Neuronal stem cell (in vitro differentiated cells): Measurements from ENCODE around the gene SLC45A2.

Experiments
- DNase-seq: peaks from one replicate; pipeline ENCODE4 v3.0.0-alpha.2; 2013; ENCODE audit warnings: low spot score
- H2AFZ ChIP-seq: one replicate; pipeline ENCODE4 v1.6.1; 2013; ENCODE audit warnings: mild to moderate bottlenecking, low read length, inconsistent platforms
- H2AK5ac ChIP-seq: 2 replicates; pipeline ENCODE4 v1.6.1; 2013; ENCODE audit warnings: low read depth, mild to moderate bottlenecking, inconsistent platforms, low read length, moderate library complexity, mixed read lengths
- H2BK120ac ChIP-seq: 2 replicates; pipeline ENCODE4 v1.6.1; 2013; ENCODE audit warnings: low read depth, mild to moderate bottlenecking, inconsistent platforms, low read length, moderate library complexity, mixed read lengths
- H2BK12ac ChIP-seq: one replicate; pipeline ENCODE4 v1.6.1; 2013; ENCODE audit warnings: low read length, inconsistent platforms
- H2BK15ac ChIP-seq: 2 replicates; pipeline ENCODE4 v1.6.1; 2013; ENCODE audit warnings: mild to moderate bottlenecking, low read length, inconsistent platforms, mixed read lengths
- H2BK5ac ChIP-seq: one replicate; pipeline ENCODE4 v1.6.1; 2013; ENCODE audit warnings: inconsistent platforms, mild to moderate bottlenecking, low read length, moderate library complexity
- H3K14ac ChIP-seq: one replicate; pipeline ENCODE4 v1.6.1; 2013; ENCODE audit warnings: low read length, inconsistent platforms
- H3K18ac ChIP-seq: 2 replicates; pipeline ENCODE4 v1.6.1; 2013; ENCODE audit warnings: low read length, inconsistent platforms
- H3K23ac ChIP-seq: 2 replicates; pipeline ENCODE4 v1.6.1; 2013; ENCODE audit warnings: low read depth, mild to moderate bottlenecking, mixed read lengths, low read length, inconsistent platforms; ENCODE audit not compliant: poor library complexity
- H3K27ac ChIP-seq: replicated peaks from 3 replicates; pipeline ENCODE4 v1.5.1; 2013; ENCODE audit warnings: low read length, inconsistent platforms
- H3K27me3 ChIP-seq, 3 experiments: 2 replicates each; pipeline ENCODE4 v1.6.1; 2013; ENCODE audit warnings: low read length in 3 of 3, mild to moderate bottlenecking in 2 of 3, inconsistent platforms in 1 of 3, low read depth in 1 of 3, mixed read lengths in 1 of 3, moderate library complexity in 1 of 3; ENCODE audit not compliant: control insufficient read depth in 3 of 3, insufficient read depth in 3 of 3
- H3K36me3 ChIP-seq, 2 donors: replicated peaks in 1 of 2; 2 replicates each; pipeline ENCODE4 v1.6.1; 2013; ENCODE audit warnings: low read length in 2 of 2; ENCODE audit not compliant: control insufficient read depth in 2 of 2, insufficient read depth in 2 of 2
- H3K4ac ChIP-seq: 2 replicates; pipeline ENCODE4 v1.6.1; 2013; ENCODE audit warnings: inconsistent platforms, mild to moderate bottlenecking, low read length, moderate library complexity
- H3K4me1 ChIP-seq, 2 donors: 1 replicate in 1 of 2; 2 replicates in 1 of 2; pipeline ENCODE4 v1.6.1; 2013; ENCODE audit warnings: low read length in 2 of 2, low read depth in 1 of 2; ENCODE audit not compliant: control insufficient read depth in 2 of 2, insufficient read depth in 1 of 2
- H3K4me2 ChIP-seq: one replicate; pipeline ENCODE4 v1.6.1; 2013; ENCODE audit warnings: mild to moderate bottlenecking, low read length, inconsistent platforms; ENCODE audit not compliant: insufficient read depth, poor library complexity, severe bottlenecking
- H3K4me3 ChIP-seq, 2 donors: 2 replicates each; pipeline ENCODE4 v1.5.1; 2013; ENCODE audit warnings: low read length in 2 of 2, mild to moderate bottlenecking in 2 of 2, inconsistent platforms in 1 of 2, moderate library complexity in 1 of 2
- H3K79me1 ChIP-seq: one replicate; pipeline ENCODE4 v1.6.1; 2013; ENCODE audit warnings: low read depth, mild to moderate bottlenecking, inconsistent platforms, low read length, moderate library complexity
- H3K9ac ChIP-seq: one replicate; pipeline ENCODE4 v1.6.1; 2013; ENCODE audit warnings: mild to moderate bottlenecking, low read depth, low read length, inconsistent platforms; ENCODE audit not compliant: poor library complexity
- H3K9me3 ChIP-seq, 2 donors: replicated peaks in 1 of 2; 2 replicates each; pipeline versions ENCODE3 to v1.6.1; 2013; ENCODE audit warnings: low read length in 2 of 2, mild to moderate bottlenecking in 2 of 2, inconsistent platforms in 1 of 2, low read depth in 1 of 2, mixed read lengths in 1 of 2, moderate library complexity in 1 of 2; ENCODE audit not compliant: control insufficient read depth in 2 of 2, insufficient read depth in 1 of 2
- H4K8ac ChIP-seq: one replicate; pipeline ENCODE4 v1.6.1; 2013; ENCODE audit warnings: low read depth, mild to moderate bottlenecking, inconsistent platforms, low read length, moderate library complexity
- H4K91ac ChIP-seq: one replicate; pipeline ENCODE4 v1.6.1; 2013; ENCODE audit warnings: low read length, low read depth, mild to moderate bottlenecking, inconsistent platforms; ENCODE audit not compliant: poor library complexity
- WGBS, 2 donors: extraction: QIAGEN DNeasy Blood & Tissue Kit; methylation state at CpG; one replicate each; pipeline ENCODE4 v1.1.7; 2013; ENCODE audit warnings: missing lambda C conversion rate in 2 of 2, mixed read lengths in 1 of 2; ENCODE audit not compliant: insufficient read length in 2 of 2, insufficient replicate concordance in 1 of 2; ENCODE audit errors: extremely low coverage in 2 of 2; 5-methylcytosine and 5-hydroxymethylcytosine counted together

Gene SLC45A2

GRCh38 chr5:34021334-34021733, 36.8 kb upstream of the SLC45A2 start:
- no peak for DNase-seq
- Histone ChIP-seq H3K27me3 (no peaks in the 10 kb centered on the region), H3K4ac (no peak overlapping the region), H2BK15ac (no peak overlapping the region), H3K79me1 (no peaks in the 10 kb centered on the region), H3K18ac (no peak overlapping the region), H3K9me3 (no peaks in the 10 kb centered on the region), H3K4me1 (peaks cover 0 to 2% of the 10 kb centered on the region in 2 donors), H2AK5ac (no peak overlapping the region), H2BK12ac (no peak overlapping the region), H2BK5ac (no peak overlapping the region), H3K27ac (no peak overlapping the region), H3K4me2 (no peak overlapping the region), H3K9ac (no peak overlapping the region), H2AFZ (no peak overlapping the region), H4K91ac (no peak overlapping the region), H3K14ac (no peak overlapping the region), H3K23ac (no peak overlapping the region), H3K36me3 (peaks cover 1 to 18% of the 10 kb centered on the region in 2 donors), H2BK120ac (no peak overlapping the region), H4K8ac (no peak overlapping the region), H3K4me3 (no peak overlapping the region)
- no CpG with 5 or more reads among the region's 2 CpGs for WGBS, 2 donors

- Histone ChIP-seq H2BK120ac (no peak overlapping the region), H3K4me2 (no peak overlapping the region), H2BK5ac (no peak overlapping the region), H3K4me1 (peaks cover 0 to 2% of the 10 kb centered on the region in 2 donors), H3K79me1 (no peaks in the 10 kb centered on the region), H3K23ac (no peak overlapping the region), H3K18ac (no peak overlapping the region), H4K8ac (no peak overlapping the region), H3K36me3 (peaks cover 1 to 18% of the 10 kb centered on the region in 2 donors), H3K9ac (no peak overlapping the region), H4K91ac (no peak overlapping the region), H2BK12ac (no peak overlapping the region), H3K27me3 (no peaks in the 10 kb centered on the region), H3K14ac (no peak overlapping the region), H2BK15ac (no peak overlapping the region), H2AFZ (no peak overlapping the region), H3K27ac (no peak overlapping the region), H3K4me3 (no peak overlapping the region), H3K9me3 (no peaks in the 10 kb centered on the region), H2AK5ac (no peak overlapping the region), H3K4ac (no peak overlapping the region)
- DNase-seq: no peak
- no CpG with 5 or more reads among the region's 1 CpG for WGBS, 2 donors
These were observed 36.2 kb upstream of the SLC45A2 start for GRCh38 chr5:34020726-34021125.

GRCh38 chr5:34017254-34017653, 32.8 kb upstream of the SLC45A2 start:
- peaks cover 0 to 13% of the 10 kb centered on the region in 2 donors for H3K36me3 ChIP-seq
- H4K91ac ChIP-seq: no peak overlapping the region
- no peak overlapping the region for H3K27ac ChIP-seq
- no peak overlapping the region for H3K14ac ChIP-seq
- H2BK5ac ChIP-seq: no peak overlapping the region
- no peak overlapping the region for H3K4me2 ChIP-seq
- no peak overlapping the region for H3K18ac ChIP-seq
- H2AK5ac ChIP-seq: no peak overlapping the region
- no peak overlapping the region for H3K4ac ChIP-seq
- H2BK15ac ChIP-seq: no peak overlapping the region
- DNase-seq: no peak
- no peak overlapping the region for H4K8ac ChIP-seq
- H3K27me3 ChIP-seq: peaks cover 0 to 2% (median 0%) of the 10 kb centered on the region in 3 experiments
- no peaks in the 10 kb centered on the region for H3K9me3 ChIP-seq
- H2AFZ ChIP-seq: no peak overlapping the region
- no peaks in the 10 kb centered on the region for H3K79me1 ChIP-seq
- H3K23ac ChIP-seq: no peak overlapping the region
- H3K4me1 ChIP-seq: no peaks in the 10 kb centered on the region
- H3K9ac ChIP-seq: no peak overlapping the region
- no CpG with 5 or more reads among the region's 2 CpGs for WGBS, 2 donors
- no peak overlapping the region for H2BK120ac ChIP-seq
- H2BK12ac ChIP-seq: no peak overlapping the region
- H3K4me3 ChIP-seq: no peak overlapping the region

- H3K4me3 ChIP-seq: no peak overlapping the region
- H2AFZ ChIP-seq: no peak overlapping the region
- H3K4ac ChIP-seq: no peak overlapping the region
- H4K8ac ChIP-seq: no peak overlapping the region
- no peak overlapping the region for H3K4me2 ChIP-seq
- no peak overlapping the region for H2BK5ac ChIP-seq
- no CpG with 5 or more reads among the region's 2 CpGs for WGBS, 2 donors
- H3K9ac ChIP-seq: no peak overlapping the region
- no peak for DNase-seq
- H3K27me3 ChIP-seq: peaks cover 0 to 2% (median 0%) of the 10 kb centered on the region in 3 experiments
- H3K27ac ChIP-seq: no peak overlapping the region
- H2BK12ac ChIP-seq: no peak overlapping the region
- H3K14ac ChIP-seq: no peak overlapping the region
- no peaks in the 10 kb centered on the region for H3K79me1 ChIP-seq
- no peak overlapping the region for H2BK15ac ChIP-seq
- no peaks in the 10 kb centered on the region for H3K4me1 ChIP-seq
- H3K18ac ChIP-seq: no peak overlapping the region
- no peak overlapping the region for H3K23ac ChIP-seq
- peaks cover 0 to 13% of the 10 kb centered on the region in 2 donors for H3K36me3 ChIP-seq
- H2AK5ac ChIP-seq: no peak overlapping the region
- H4K91ac ChIP-seq: no peak overlapping the region
- no peak overlapping the region for H2BK120ac ChIP-seq
- no peaks in the 10 kb centered on the region for H3K9me3 ChIP-seq
These were observed 32.3 kb upstream of the SLC45A2 start for GRCh38 chr5:34016750-34017149.
